Thyroid gland (tissue), 4 donors: Measurements from ENCODE around the gene FHOD3. TPM values are rescaled to one million over a fixed set of nuclear protein-coding genes. Genes with fewer than 3 reads are reported as not detected.

Source experiments
- DNase-seq, 2 donors: peaks; one replicate each; pipeline ENCODE4 v3.0.0-alpha.2; 2019
- H3K27ac ChIP-seq, 3 donors: fragments of 200-600 bp; sonication (generic); 1 replicate in 2 of 3; 2 replicates in 1 of 3; pipeline ENCODE4 v1.5.1; 2016 to 2019; ENCODE audit warnings: mild to moderate bottlenecking in 1 of 3, moderate library complexity in 1 of 3
- H3K27me3 ChIP-seq: fragments of 200-600 bp; sonication (generic); one replicate; pipeline ENCODE4 v1.5.1; 2019
- H3K36me3 ChIP-seq, 2 donors: fragments of 200-600 bp; sonication (generic); one replicate each; pipeline ENCODE4 v1.5.1; 2016 to 2019
- H3K4me1 ChIP-seq, 2 donors: fragments of 200-600 bp; sonication (generic); one replicate each; pipeline ENCODE4 v1.5.1; 2017 to 2019
- H3K4me3 ChIP-seq, 3 donors: fragments of 200-600 bp; sonication (generic); replicated peaks in 1 of 3; 1 replicate in 2 of 3; 2 replicates in 1 of 3; pipeline ENCODE4 v1.5.1; 2016; ENCODE audit warnings: mild to moderate bottlenecking in 1 of 3
- H3K9me3 ChIP-seq: fragments of 200-600 bp; sonication (generic); one replicate; pipeline ENCODE4 v1.5.1; 2017
- POLR2A ChIP-seq, 2 donors: fragments of 450-650 bp; IDR thresholded peaks; one replicate each; pipeline ENCODE4 v1.6.1; 2017; ENCODE audit warnings: antibody characterized with exemption in 2 of 2, mild to moderate bottlenecking in 2 of 2, moderate library complexity in 1 of 2
- WGBS, 2 donors: methylation state at CpG; one replicate each; pipeline ENCODE4 v1.1.5; 2017; 5-methylcytosine and 5-hydroxymethylcytosine counted together
- intact Hi-C: fragments of 100-400 bp; cut with DNase I; formaldehyde crosslinking; loops from one replicate; pipeline ENCODE4 v1.15.1; 2023
- total RNA-seq, 4 donors: library from RNA; depleted of rRNA; stranded (reverse); fragments of >200 nt; gene quantifications; one replicate each; pipeline ENCODE4 v1.2.3, GENCODE V29; 2016
- TF ChIP-seq, protein P1 (sequence below), 6 experiments: fragments of 200-600 bp in 3 of 6; fragments of 450-650 bp in 3 of 6; sonication (generic) in 3 of 6; IDR thresholded peaks; one replicate each; pipeline ENCODE4 v1.5.1; 2016 to 2019; ENCODE audit warnings: antibody characterized with exemption in 6 of 6, mild to moderate bottlenecking in 2 of 6, inconsistent platforms in 1 of 6, moderate library complexity in 1 of 6

The FHOD3 gene
- total RNA-seq, 4 donors from 2014 or later, result 1.6 to 6.9 (median 4.8) TPM

- H3K9me3 ChIP-seq, result no peaks in the 10 kb centered on the region
- no peaks in the 10 kb centered on the region for H3K4me1 ChIP-seq
- no peak overlapping the region for H3K27ac ChIP-seq
- H3K4me3 ChIP-seq, result no peak overlapping the region
- intact Hi-C loops, result loop anchor here (10.0 kb wide), 1 partner anchor 663 kb away; no protein-coding TSS in a partner anchor
- no peaks in the 10 kb centered on the region for H3K36me3 ChIP-seq
- DNase-seq, result no peak
- TF ChIP-seq, protein P1, sequence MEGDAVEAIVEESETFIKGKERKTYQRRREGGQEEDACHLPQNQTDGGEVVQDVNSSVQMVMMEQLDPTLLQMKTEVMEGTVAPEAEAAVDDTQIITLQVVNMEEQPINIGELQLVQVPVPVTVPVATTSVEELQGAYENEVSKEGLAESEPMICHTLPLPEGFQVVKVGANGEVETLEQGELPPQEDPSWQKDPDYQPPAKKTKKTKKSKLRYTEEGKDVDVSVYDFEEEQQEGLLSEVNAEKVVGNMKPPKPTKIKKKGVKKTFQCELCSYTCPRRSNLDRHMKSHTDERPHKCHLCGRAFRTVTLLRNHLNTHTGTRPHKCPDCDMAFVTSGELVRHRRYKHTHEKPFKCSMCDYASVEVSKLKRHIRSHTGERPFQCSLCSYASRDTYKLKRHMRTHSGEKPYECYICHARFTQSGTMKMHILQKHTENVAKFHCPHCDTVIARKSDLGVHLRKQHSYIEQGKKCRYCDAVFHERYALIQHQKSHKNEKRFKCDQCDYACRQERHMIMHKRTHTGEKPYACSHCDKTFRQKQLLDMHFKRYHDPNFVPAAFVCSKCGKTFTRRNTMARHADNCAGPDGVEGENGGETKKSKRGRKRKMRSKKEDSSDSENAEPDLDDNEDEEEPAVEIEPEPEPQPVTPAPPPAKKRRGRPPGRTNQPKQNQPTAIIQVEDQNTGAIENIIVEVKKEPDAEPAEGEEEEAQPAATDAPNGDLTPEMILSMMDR (IDR thresholded peaks at IDR 0.05), result no peak
- TF ChIP-seq POLR2A (IDR thresholded peaks at IDR 0.05), result no peak
- WGBS, 2 donors, result 81 to 88% methylated on average over 3 of the region's 3 CpGs
- H3K27me3 ChIP-seq, result no peaks in the 10 kb centered on the region
Observed at GRCh38 chr18:36757991-36758390, 460.5 kb downstream of the FHOD3 start.

DNA sequence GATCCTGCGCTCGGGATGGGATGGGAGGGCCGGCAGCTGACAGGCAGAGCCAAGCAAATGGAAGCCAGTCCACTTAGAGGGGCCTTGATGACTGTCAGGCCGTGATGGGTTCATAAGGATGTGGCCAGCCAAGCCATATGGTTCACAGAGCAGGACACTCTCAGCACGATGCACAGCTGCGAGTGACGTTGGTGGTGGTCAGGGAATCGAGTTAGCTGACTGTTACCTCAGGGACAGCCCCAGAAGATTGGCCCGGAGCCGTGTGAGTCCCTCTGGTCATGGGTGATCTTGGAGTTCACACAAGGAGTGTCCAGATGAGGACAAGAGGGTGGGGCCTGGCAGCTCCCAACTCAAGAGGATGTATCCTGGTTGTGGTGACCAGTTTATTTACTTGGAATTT, 461.1 kb downstream of the FHOD3 start:
- no peaks in the 10 kb centered on the region for H3K36me3 ChIP-seq
- intact Hi-C loops, result loop anchor here (10.0 kb wide), 1 partner anchor 664 kb away; no protein-coding TSS in a partner anchor
- TF ChIP-seq, protein P1 (IDR thresholded peaks at IDR 0.05), result no peak
- no peak for TF ChIP-seq POLR2A (IDR thresholded peaks at IDR 0.05)
- WGBS, 2 donors, result 76 to 83% methylated on average over 10 of the region's 10 CpGs
- DNase-seq, result no peak
- no peaks in the 10 kb centered on the region for H3K4me1 ChIP-seq
- no peak overlapping the region for H3K4me3 ChIP-seq
- H3K27ac ChIP-seq, result no peak overlapping the region
- H3K9me3 ChIP-seq, result no peaks in the 10 kb centered on the region
- no peaks in the 10 kb centered on the region for H3K27me3 ChIP-seq

- intact Hi-C loops, result loop anchor here (10.0 kb wide), 1 partner anchor 664 kb away; no protein-coding TSS in a partner anchor
- Histone ChIP-seq H3K4me1 (no peaks in the 10 kb centered on the region), H3K4me3 (no peak overlapping the region), H3K36me3 (no peaks in the 10 kb centered on the region), H3K27me3 (no peaks in the 10 kb centered on the region), H3K9me3 (no peaks in the 10 kb centered on the region), H3K27ac (no peak overlapping the region)
- TF ChIP-seq POLR2A (IDR thresholded peaks at IDR 0.05), result no peak
- TF ChIP-seq, protein P1 (IDR thresholded peaks at IDR 0.05), result no peak
- 57 to 65% methylated on average over 6 of the region's 6 CpGs for WGBS, 2 donors
- no peak for DNase-seq
Observed at GRCh38 chr18:36759167-36759776, 461.8 kb downstream of the FHOD3 start.

GRCh38 chr18:36760598-36760997, 463.1 kb downstream of the FHOD3 start:
- WGBS, 2 donors, result 93 to 94% methylated on average over 28 to 29 of the region's 29 CpGs
- no peak for TF ChIP-seq POLR2A (IDR thresholded peaks at IDR 0.05)
- TF ChIP-seq, protein P1 (IDR thresholded peaks at IDR 0.05), result no peak
- no peaks in the 10 kb centered on the region for H3K4me1 ChIP-seq
- H3K27me3 ChIP-seq, result no peaks in the 10 kb centered on the region
- no peaks in the 10 kb centered on the region for H3K9me3 ChIP-seq
- H3K27ac ChIP-seq, result no peak overlapping the region
- H3K36me3 ChIP-seq, result no peaks in the 10 kb centered on the region
- DNase-seq, result no peak
- no peak overlapping the region for H3K4me3 ChIP-seq
- intact Hi-C loops, result no loop called here

- 93 to 94% methylated on average over 12 of the region's 12 CpGs for WGBS, 2 donors
- Histone ChIP-seq H3K4me1 (no peaks in the 10 kb centered on the region), H3K27ac (no peak overlapping the region), H3K36me3 (no peaks in the 10 kb centered on the region), H3K27me3 (no peaks in the 10 kb centered on the region), H3K9me3 (no peaks in the 10 kb centered on the region), H3K4me3 (no peak overlapping the region)
- TF ChIP-seq, protein P1 (IDR thresholded peaks at IDR 0.05), result no peak
- TF ChIP-seq POLR2A (IDR thresholded peaks at IDR 0.05), result no peak
- DNase-seq, result no peak
- intact Hi-C loops, result no loop called here
Observed at GRCh38 chr18:36761186-36761698, 463.7 kb downstream of the FHOD3 start.
